ENCODE measurements around the gene PDZRN4.
"Not testable (repeated sequence)": the region's sequence is repeated elsewhere in the genome, so short reads cannot be mapped to it uniquely, and the experiment has no call there.

The PDZRN4 gene

GRCh38 chr12:41248391-41248790, 60.3 kb downstream of the PDZRN4 start:
- no peaks in the 10 kb centered on the region for H4K20me1 ChIP-seq (ENCODE audit: insufficient read depth, low read length)
- no peaks in the 10 kb centered on the region for H3K9me3 ChIP-seq (ENCODE audit: insufficient read depth, low read length)
- H3K4me1 ChIP-seq (ENCODE audit: low read length): no peaks in the 10 kb centered on the region
- no peak overlapping the region for H3K9ac ChIP-seq (ENCODE audit: low read length)
- H3K4me3 ChIP-seq (ENCODE audit: low read length): no peak overlapping the region
- H2AFZ ChIP-seq (ENCODE audit: low read depth, low read length): no peak overlapping the region
- H3K27ac ChIP-seq (ENCODE audit: low read length): no peak overlapping the region
- H3K4me2 ChIP-seq (ENCODE audit: low read length): no peak overlapping the region
- no peak for TF ChIP-seq EZH2phosphoT487 (IDR thresholded peaks at IDR 0.05; ENCODE audit: low read depth)
- no peak for TF ChIP-seq CTCF (IDR thresholded peaks at IDR 0.05; ENCODE audit: low read depth, low read length)
- H3K27me3 ChIP-seq (ENCODE audit: low read depth, low read length): no peaks in the 10 kb centered on the region
- no peaks in the 10 kb centered on the region for H3K79me2 ChIP-seq (ENCODE audit: low read length)
- no peaks in the 10 kb centered on the region for H3K36me3 ChIP-seq (replicated peaks; ENCODE audit: low read depth, low read length)

DNA sequence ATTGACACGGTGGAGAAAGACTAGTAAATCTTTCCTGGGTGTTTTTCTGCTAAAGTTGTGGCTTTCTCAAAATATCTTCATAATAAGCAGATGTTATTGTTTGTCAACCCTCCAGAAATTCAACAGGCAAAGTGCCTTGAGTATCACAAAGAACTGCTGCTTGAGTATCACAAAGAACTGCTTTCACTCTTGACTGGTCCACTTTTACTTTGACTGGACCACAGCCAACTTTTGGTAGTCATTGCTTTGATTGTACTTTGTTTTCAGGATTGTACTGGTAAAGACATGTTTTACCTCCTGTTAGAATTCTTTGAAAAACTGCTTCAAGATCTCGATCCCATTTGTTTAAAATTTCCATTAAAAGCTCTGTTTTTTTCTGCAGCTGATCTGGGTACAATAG, 62.6 kb downstream of the PDZRN4 start:
- Histone ChIP-seq H3K4me2 (ENCODE audit: low read length) (no peak overlapping the region), H3K79me2 (ENCODE audit: low read length) (no peaks in the 10 kb centered on the region), H3K36me3 (replicated peaks; ENCODE audit: low read depth, low read length) (no peaks in the 10 kb centered on the region), H3K27ac (ENCODE audit: low read length) (no peak overlapping the region), H3K4me3 (ENCODE audit: low read length) (no peak overlapping the region), H3K9me3 (ENCODE audit: insufficient read depth, low read length) (no peaks in the 10 kb centered on the region), H3K9ac (ENCODE audit: low read length) (no peak overlapping the region), H3K27me3 (ENCODE audit: low read depth, low read length) (no peaks in the 10 kb centered on the region), H4K20me1 (ENCODE audit: insufficient read depth, low read length) (no peaks in the 10 kb centered on the region), H3K4me1 (ENCODE audit: low read length) (no peaks in the 10 kb centered on the region), H2AFZ (ENCODE audit: low read depth, low read length) (no peak overlapping the region)
- no peak for TF ChIP-seq CTCF (IDR thresholded peaks at IDR 0.05; ENCODE audit: low read depth, low read length)
- TF ChIP-seq EZH2phosphoT487 (IDR thresholded peaks at IDR 0.05; ENCODE audit: low read depth): no peak

GRCh38 chr12:41254004-41254914, 66.1 kb downstream of the PDZRN4 start:
- TF ChIP-seq CTCF (IDR thresholded peaks at IDR 0.05; ENCODE audit: low read depth, low read length) (no peak), EZH2phosphoT487 (IDR thresholded peaks at IDR 0.05; ENCODE audit: low read depth) (no peak)
- H3K4me3 ChIP-seq (ENCODE audit: low read length): no peak overlapping the region
- H3K36me3 ChIP-seq (replicated peaks; ENCODE audit: low read depth, low read length): no peaks in the 10 kb centered on the region
- no peak overlapping the region for H3K4me2 ChIP-seq (ENCODE audit: low read length)
- H3K27ac ChIP-seq (ENCODE audit: low read length): no peak overlapping the region
- no peaks in the 10 kb centered on the region for H3K79me2 ChIP-seq (ENCODE audit: low read length)
- H3K9ac ChIP-seq (ENCODE audit: low read length): no peak overlapping the region
- H4K20me1 ChIP-seq (ENCODE audit: insufficient read depth, low read length): no peaks in the 10 kb centered on the region
- no peaks in the 10 kb centered on the region for H3K9me3 ChIP-seq (ENCODE audit: insufficient read depth, low read length)
- no peaks in the 10 kb centered on the region for H3K27me3 ChIP-seq (ENCODE audit: low read depth, low read length)
- H2AFZ ChIP-seq (ENCODE audit: low read depth, low read length): no peak overlapping the region
- H3K4me1 ChIP-seq (ENCODE audit: low read length): no peaks in the 10 kb centered on the region

DNA sequence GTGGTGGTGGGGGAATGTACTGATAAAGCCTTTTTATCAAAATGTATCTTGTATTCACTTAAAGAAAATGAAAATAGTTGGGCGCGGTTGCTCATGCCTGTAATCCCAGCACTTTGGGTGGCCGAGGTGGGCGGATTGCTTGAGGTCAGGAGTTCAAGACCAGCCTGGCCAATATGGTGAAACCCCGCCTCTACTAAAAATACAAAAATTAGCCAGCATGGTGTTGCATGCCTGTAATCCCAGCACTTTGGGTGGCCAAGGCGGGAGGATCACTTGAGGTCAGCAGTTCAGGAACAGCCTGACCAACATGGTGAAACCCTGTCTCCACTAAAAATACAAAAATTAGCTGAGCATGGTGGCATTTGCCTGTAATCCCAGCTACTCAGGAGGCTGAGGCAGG, 75.1 kb downstream of the PDZRN4 start:
- not testable (repeated sequence) for H3K79me2 ChIP-seq (ENCODE audit: low read length); H3K9me3 ChIP-seq (ENCODE audit: insufficient read depth, low read length); H3K27me3 ChIP-seq (ENCODE audit: low read depth, low read length); H3K4me1 ChIP-seq (ENCODE audit: low read length); H2AFZ ChIP-seq (ENCODE audit: low read depth, low read length); H3K36me3 ChIP-seq (replicated peaks; ENCODE audit: low read depth, low read length); H3K27ac ChIP-seq (ENCODE audit: low read length); H3K9ac ChIP-seq (ENCODE audit: low read length); H4K20me1 ChIP-seq (ENCODE audit: insufficient read depth, low read length); H3K4me3 ChIP-seq (ENCODE audit: low read length); H3K4me2 ChIP-seq (ENCODE audit: low read length)

Data from OCI-LY3 (cell line).